Keratinocyte (primary cell): Measurements from ENCODE around the gene PLAU.

Source experiments
- EZH2 ChIP-seq: IDR thresholded peaks from one replicate; pipeline ENCODE4 v1.6.1; 2012; ENCODE audit warnings: inconsistent platforms, mild to moderate bottlenecking, low read length, moderate library complexity
- TF ChIP-seq, protein P1 (sequence below), 3 experiments: IDR thresholded peaks in 1 of 3; conservative IDR thresholded peaks in 1 of 3; optimal IDR thresholded peaks in 1 of 3; 2 replicates in 2 of 3; 3 replicates in 1 of 3; pipeline versions ENCODE3 to v1.5.1; 2011; ENCODE audit warnings: low read length in 3 of 3, mild to moderate bottlenecking in 3 of 3, moderate library complexity in 2 of 3, control low read depth in 1 of 3, inconsistent platforms in 1 of 3; ENCODE audit not compliant: insufficient read depth in 2 of 3; ENCODE audit errors: extremely low read depth in 1 of 3

DNA sequence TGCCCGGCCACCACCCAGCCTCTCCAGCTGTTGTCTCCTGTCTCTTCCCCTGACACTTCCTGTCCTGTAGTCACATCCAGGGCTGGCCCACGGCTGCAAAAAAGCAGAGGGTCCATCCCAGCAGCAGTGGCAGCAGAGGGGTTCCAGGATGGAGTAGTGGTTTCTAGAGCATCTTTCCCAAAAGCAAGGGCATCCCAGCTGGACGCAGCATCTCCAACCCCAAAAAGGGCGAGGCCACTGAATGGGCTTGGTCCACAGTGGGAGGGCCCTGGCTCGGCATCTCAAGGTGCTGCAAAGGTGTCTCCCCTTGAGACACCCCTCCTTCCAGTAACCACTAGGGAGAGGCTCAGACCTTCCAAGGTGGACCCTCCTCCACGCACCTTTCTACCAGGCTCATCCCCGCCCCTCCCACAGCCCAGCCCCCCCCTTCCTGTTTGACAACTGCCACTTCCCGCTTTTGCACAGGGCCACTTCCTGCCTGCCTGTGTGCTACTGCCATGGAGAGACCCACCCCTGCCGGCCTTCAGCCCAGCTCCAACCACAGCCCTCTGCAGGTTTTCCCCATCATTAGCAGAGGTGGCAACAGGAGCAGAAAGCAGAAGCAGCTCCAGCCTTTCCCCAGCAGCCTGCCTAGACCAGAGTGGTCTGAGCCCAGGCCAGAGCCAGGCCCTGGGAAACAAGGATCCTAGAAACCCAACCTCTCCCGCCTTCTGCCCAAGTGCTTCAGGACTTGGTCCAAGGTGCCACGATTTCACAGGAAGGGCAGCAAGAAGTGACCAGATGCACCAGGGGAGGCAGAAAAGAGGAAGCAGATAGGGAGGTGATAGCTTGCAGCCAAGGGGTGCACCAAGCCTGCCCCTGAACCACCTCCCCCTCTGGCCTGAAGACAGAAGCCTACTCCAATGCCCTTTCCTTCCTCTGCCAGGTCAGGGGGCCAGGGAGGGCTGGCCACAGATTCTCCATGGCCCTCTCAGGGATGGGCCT is 45.2 kb upstream of the PLAU start:
- TF ChIP-seq, protein P1, sequence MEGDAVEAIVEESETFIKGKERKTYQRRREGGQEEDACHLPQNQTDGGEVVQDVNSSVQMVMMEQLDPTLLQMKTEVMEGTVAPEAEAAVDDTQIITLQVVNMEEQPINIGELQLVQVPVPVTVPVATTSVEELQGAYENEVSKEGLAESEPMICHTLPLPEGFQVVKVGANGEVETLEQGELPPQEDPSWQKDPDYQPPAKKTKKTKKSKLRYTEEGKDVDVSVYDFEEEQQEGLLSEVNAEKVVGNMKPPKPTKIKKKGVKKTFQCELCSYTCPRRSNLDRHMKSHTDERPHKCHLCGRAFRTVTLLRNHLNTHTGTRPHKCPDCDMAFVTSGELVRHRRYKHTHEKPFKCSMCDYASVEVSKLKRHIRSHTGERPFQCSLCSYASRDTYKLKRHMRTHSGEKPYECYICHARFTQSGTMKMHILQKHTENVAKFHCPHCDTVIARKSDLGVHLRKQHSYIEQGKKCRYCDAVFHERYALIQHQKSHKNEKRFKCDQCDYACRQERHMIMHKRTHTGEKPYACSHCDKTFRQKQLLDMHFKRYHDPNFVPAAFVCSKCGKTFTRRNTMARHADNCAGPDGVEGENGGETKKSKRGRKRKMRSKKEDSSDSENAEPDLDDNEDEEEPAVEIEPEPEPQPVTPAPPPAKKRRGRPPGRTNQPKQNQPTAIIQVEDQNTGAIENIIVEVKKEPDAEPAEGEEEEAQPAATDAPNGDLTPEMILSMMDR (optimal IDR thresholded peaks at IDR 0.05 in 1 of 3, IDR thresholded peaks at IDR 0.05 in 1 of 3, conservative IDR thresholded peaks at IDR 0.05 in 1 of 3; ENCODE audit: extremely low read depth in 1 of 3, insufficient read depth in 2 of 3, low read length in 3 of 3): no peak
- no peak for TF ChIP-seq EZH2
